HPDE6-E6E7 (cell line): ENCODE results near the gene DLG2.

Experiments used
- DNase-seq: peaks from one replicate; pipeline ENCODE4 v3.0.0; 2011; ENCODE audit warnings: missing footprints; ENCODE audit errors: extremely low spot score

The DLG2 gene

GRCh38 chr11:84019571-84020194, 1607.5 kb downstream of the DLG2 start:
- no peak for DNase-seq

DNA sequence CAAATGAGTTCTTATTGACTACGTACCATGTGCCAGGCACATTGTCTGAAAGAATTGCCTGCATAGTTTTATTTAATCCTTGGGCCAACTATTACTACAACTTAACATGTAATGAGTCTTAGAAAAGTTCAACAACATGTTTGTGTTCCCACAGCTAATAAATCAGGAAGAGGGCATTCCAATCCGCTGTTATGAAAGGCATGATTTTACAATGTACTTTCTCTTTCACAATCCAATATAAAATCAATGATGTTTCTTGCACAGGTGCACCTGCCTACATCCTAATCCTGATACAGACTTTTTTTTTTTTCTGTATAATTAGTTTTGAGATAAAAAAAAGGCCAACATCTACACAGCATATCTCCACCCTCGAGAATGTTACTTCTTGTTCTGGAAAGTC, 1612.6 kb downstream of the DLG2 start:
- DNase-seq, result no peak

- DNase-seq, result no peak
These were observed 1614.8 kb downstream of the DLG2 start for GRCh38 chr11:84012171-84012826.

DNA sequence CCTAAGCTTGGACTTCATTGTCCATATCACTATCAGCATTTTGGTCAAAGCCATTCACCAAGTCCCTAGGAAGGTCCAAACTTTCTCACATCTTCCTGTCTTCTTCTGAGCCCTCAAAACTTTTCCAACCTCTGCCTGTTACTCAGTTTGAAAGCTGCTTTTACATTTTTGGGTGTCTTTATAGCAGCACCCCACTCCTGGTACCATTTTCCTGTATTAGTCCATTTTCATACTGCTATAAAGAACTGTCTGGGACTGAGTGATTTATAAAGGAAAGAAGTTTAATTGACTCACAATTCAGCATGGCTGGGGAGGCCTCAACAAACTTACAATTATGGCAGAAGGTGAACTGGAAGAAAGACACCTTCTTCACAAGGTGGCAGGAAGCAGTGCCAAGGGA, 1624.0 kb downstream of the DLG2 start:
- no peak for DNase-seq

DNA sequence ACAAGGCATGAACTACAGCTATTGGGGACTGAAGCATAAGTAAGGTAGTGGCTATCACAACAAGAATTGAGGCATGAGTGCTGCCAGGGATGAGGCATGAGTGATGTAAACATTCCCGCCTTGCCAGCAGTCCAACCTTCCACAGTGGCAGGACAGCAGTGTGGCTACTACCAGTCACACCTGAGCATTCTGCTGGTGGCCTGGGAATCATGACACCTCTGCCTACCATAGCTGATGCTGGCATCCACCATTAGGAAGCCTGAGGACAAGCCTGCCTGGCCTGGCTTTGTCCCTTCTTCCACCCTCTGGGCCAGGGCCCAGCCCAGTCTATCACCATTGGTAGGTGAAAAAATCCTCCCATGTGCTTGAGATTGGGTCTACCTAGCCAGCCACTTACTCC, 1628.2 kb downstream of the DLG2 start:
- DNase-seq, result no peak

GRCh38 chr11:83990160-83990733, 1636.9 kb downstream of the DLG2 start:
- DNase-seq, result no peak

DNA sequence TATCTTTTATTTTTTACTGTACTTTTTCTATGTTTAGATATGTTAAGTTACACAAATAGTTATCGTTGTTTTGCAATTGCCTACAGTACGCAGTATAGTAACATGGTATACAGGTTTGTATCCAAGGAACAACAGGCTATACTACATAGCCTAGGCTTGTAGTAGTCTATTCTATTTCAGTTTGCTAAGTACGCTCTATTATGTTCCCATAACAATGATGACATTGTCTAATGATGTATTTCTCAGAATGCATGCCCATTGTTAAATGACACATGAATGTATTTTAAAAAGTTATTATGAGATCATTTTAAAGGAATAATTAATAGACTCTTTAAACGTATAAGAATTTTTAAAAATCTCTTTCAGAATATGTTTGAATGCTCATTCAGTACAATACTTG, 1644.3 kb downstream of the DLG2 start:
- DNase-seq, result no peak

DNA sequence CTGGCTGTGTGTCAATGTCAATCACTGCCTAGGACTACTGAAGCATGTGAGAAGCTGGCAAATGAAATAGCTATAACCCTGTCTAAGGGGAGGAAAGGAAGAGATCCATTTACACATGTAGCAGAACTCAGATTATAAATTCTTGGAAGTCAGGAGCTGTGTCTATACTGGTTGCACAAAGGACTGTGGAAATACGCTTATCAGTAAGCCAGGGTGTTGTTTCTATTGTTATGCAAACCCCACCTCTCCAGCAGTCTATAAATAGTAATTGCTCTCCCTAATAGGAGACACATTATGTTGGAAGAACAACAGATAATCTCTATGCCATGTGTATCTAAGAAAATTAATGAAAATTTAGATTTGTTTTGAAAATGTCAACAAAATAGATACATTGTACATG, 1647.6 kb downstream of the DLG2 start:
- DNase-seq, result no peak

DNA sequence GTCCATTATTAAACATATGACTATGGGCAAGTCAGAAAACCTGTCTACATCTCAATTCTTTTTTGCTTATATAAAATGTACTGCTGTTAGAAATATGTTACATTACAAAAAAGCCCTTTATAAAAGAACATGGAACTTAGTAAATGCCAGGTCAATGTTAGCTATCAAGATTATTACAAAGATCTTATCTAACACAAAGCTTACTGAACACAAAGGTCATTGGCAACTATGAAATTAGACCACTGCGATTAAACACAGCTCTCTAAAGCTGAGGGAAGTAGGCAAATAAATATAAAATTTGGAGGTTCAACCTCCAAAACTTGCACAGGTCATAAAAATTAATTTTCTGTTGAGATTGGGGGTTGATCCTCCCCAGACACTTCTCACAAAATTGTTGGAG, 1648.2 kb downstream of the DLG2 start:
- no peak for DNase-seq

- DNase-seq, result no peak
These were observed 1651.1 kb downstream of the DLG2 start for GRCh38 chr11:83976086-83976485.

DNA sequence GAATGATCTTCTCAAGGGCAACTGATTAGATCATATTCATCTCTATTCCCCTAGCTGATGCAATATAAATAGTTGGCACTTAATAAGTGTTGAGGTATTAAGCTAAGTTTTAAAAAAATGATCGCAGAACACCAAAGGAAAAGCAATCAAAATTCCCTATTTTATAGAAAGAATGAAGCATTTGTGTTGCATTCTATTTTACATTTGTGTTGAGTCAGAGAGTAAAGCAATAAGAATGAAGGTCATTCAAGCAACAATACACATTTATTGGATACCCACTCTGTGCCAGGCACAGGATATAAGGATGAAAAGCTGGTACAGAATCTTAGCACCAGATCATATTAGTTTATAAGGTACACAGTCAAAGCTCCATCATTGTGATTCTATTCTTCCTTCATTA, 1654.6 kb downstream of the DLG2 start:
- no peak for DNase-seq

DNA sequence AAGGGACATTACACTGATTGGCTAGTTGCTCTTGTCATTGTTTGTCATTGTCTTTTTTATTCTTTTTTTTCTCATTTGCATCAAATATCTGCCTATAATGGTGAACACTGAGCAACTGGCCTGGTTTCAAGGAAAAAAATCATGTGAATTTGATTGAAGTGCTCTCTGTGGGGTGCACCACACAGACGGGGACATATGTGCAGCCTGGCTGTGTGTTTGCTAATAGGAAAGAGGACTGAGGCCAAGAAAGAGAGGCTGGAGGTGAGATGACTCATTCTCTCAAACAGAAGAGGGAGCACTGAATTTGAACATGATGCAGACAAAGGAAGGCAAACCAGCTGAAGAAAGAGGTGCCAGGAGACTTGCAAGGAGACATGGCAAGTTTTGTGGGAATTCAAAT, 1656.1 kb downstream of the DLG2 start:
- DNase-seq, result no peak

- no peak for DNase-seq
These were observed 1657.0 kb downstream of the DLG2 start for GRCh38 chr11:83970061-83970671.

- DNase-seq, result no peak
These were observed 1669.9 kb downstream of the DLG2 start for GRCh38 chr11:83957038-83957900.

GRCh38 chr11:83956119-83956697, 1670.9 kb downstream of the DLG2 start:
- no peak for DNase-seq

- no peak for DNase-seq
These were observed 1672.4 kb downstream of the DLG2 start for GRCh38 chr11:83954780-83955179.

- no peak for DNase-seq
These were observed 1675.6 kb downstream of the DLG2 start for GRCh38 chr11:83951521-83951920.

DNA sequence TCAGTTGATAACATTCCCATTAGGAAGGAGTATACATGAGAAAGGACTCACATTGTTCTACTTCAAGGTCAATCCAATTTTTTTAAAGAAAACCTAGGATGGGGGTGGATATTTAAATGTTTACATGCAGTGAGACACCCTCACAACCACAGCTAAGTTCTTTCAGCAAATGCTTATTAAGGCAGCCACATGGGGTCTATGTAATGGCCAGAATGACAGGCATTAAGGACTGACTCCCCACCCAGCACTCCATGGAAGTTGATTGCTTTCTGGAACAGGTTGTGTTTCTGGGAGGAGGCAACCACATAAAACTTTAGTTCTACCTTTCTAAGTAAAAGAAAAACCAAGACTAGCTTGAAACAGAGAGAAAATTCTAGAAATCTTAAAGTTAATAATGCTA, 1678.9 kb downstream of the DLG2 start:
- DNase-seq, result no peak

DNA sequence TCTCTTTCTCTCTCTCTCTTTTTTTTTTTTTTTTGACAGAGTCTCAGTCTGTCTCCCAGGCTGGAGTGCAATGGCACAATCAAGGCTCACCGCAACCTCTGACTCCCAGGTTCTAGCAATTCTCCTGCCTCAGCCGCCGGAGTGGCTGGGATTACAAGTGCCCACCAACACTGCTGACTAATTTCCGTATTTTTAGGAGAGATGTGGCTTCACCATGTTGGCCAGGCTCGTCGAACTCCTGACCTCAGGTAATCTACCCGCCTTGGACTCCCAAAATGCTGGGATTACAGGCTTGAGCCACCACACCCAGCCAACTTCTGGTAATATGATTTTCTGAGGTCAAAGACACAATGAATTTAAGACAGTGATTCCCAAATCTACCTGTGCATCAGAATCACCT, 1681.2 kb downstream of the DLG2 start:
- DNase-seq, result no peak

DNA sequence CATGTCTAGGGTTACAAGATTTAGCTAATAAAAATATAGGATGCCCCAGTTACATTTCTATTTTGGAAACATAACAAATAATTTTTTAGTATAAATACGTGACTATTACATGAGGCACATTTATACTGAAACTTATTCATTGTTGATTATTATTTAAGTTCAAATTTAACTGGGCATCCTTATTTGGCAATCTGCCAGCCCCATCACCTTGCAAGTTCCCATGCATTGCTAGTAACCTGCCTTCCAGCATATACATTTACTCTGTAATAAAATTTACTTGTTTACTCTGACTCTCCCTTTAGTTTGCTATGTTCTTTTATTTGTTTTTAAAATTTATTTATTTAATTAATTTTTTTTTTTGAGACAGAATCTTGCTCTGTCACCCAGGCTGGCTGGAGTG, 1686.1 kb downstream of the DLG2 start:
- no peak for DNase-seq

DNA sequence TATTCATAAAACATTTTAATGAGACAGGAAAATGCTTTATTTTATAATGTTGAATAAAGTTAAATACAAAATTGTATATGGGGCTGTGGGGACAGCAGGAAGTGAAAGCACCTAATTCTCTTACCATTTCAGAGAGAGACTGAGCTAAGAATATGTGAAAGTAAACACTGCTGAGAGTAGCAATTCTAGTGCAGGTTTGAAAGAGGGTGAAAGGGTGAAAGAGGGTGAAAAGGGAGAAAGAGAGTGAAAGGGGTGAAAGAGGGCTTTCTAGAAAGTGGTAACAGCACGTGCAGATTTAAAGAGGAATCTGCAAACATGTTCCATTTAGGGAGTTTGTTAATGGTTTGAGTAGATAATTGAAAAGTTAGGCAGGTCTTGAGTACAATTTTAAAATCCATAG, 1689.0 kb downstream of the DLG2 start:
- DNase-seq, result no peak

DNA sequence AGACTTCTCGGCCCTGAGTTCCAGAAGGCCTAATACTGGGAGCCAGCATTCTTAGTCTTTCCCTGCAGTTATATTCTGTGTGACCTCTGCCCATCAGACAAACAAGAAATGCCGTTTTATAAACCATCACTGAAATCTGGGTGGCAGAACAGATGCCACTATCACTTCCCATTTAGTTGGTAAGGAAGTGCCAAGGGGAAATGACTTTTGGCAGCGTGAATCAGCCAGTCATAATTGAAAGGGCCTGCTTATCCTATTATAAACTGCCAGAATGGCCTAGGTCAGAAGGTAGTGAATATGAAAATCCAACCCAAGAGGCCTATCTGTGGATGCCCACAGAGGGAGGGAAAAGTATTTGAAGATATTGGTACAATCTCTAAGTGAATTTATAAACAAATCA, 1694.1 kb downstream of the DLG2 start:
- no peak for DNase-seq
